IPS DF 19.7 (cell line): ENCODE results near the gene TLN1.
A peak's percentile ranks its signal among the peaks of the same experiment; 100 is the strongest.

Experiments
- DNase-seq: peaks from one replicate; pipeline ENCODE4 v3.0.0-alpha.2; 2013; ENCODE audit warnings: low read depth, low spot score

Gene TLN1

DNA sequence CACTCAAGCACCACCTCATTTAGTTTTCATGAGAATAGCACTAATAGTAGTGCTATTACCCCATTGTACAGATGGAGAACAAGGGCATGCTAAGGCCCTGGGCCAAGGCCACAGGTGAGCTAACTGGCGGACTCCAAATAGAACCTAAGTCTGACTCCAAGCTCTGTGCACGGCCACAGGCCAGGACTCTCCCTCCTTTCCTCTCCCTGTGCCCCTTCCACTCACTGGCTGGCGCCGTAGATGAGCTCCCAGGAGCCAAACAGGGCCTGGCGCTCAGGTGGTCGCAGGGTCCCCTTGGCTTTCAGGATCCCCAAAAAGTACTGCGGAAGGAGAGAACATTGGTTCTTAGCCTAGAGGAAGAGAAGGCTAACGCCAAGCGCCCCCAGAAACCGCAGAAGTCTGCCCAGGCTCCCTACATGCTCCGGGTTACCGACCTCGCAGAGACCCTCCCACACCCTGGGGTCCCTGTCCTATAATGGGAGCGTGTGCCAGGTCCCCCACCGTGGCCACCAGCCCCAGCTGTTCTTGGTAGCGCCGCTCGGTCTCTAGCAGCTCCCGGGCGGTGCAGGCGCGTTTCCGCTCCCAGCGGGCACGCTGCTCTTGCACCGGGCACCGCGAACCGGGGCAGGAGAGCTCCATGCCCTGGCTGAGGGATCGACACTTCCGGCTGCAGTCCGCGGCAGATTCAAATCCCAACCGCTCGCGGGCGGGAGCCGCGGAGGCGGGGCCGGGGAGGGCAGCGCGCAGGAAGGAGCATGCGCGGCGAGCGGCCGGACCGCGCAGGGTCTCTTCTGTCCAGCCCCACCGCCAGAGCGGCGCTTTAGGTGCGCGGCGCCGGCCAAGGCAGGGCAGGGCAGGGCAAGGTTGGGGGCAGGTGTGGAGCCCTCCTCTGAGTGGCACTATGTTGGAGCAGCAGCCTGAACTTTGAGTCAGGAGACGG, 67.2 kb downstream of the TLN1 start, which contains the start of gene ARHGEF39:
Gene ARHGEF39, minus strand, starts transcription at position 665 of the 940 bp plus-strand sequence. Its CDS starts 26 bp downstream, at position 639.
- no peak for DNase-seq

DNA sequence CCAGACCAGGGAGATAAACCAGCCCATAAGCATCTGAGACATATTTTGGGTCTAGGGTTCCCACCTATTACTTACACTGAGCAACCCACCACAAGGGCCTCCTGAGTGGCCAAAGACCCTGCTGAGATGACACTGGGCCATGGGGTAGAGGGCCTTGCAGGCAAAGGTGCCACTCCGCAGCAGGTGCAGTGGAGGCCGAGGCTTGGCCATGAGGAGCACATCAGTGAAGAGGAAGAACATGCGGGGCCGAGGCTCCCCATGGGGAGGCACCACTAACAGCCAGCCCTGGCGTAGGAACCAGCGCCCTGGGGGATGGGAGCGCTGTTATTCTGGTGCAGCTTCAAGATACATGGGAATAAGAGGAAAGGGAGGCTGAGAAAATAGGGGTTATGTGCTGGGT, 69.6 kb downstream of the TLN1 start:
- no peak for DNase-seq

DNA sequence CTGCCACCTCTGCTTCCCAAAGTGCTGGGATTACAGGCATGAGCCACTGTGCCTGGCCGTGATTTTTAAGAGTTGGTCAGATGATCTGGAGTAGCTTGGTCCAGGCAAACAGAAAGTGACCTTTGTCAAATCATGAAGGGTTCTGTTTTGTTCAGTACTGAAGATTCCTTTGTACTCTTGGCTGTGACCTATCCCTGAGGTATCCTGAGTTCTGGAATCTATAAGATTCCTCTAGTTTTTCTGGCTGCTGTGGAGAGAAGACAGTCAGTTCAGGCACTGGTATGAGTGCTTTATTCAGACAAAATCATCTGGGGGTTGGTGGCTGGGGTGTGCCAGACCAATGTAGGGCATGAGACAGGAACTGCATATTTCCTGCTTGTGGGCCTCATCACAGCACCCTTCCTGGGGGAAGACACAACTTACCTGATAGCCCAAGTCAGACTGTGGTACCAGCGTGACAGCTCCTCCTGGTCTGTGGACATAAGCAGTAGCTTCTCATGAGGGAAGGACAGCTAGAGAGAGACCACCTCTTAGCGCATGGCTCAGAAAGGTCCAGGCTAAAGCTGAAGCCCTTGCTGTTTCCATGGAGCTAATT, 70.1 kb downstream of the TLN1 start:
- no peak for DNase-seq

DNA sequence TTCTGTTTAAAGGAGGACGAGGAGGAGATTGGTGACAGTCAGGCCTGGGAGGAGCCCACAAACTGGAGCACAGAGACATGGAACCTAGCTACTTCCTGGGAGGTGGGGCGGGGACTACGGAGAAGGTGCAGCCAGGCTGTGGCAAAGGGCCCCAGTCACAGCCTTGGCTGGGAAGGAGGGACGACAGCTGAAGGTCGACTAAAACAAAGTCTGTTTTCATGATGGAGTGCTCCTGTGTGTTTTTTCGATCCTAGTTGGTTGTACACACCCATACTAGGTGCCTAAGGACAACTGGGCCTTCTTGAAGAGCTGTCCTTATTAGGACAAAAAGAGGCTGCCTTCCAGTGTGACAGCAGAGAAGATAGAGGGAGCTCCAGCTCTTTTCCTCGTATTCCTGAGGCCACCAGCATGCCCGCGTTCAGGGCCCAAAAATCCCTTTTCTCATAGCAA, 71.0 kb downstream of the TLN1 start:
- DNase-seq, result no peak

DNA sequence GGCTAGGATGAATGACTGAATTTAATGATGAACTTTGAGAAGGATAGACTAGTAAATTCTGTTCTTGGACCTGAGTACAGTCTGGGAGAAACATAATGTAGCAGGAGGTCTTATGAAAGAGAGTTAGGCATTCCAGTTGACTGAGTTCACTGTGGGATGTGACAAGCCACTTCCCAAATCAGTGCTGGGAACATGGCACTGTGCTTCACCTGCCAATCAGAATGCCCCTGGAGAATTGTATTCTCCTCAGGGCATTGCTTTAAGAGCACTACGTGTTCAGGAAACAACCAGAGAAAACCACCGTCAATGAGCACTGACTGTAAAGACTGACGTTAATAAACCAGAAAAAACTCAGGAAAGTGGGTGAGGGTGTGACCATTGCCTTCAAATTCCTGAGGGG, 72.7 kb downstream of the TLN1 start:
- DNase-seq, result no peak

DNA sequence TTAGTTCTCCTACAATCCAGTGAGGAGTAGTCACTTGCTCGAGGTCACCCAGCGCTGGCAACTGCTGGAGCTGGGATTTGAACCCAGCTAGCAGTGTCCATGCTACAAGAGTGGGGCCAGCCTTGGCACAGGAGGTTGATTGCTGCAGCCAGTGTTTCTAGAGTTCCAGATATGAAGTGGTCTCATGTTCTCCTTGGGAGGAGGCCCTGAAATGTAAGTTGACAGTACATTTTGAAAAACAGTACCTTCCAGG, 73.1 kb downstream of the TLN1 start:
- no peak for DNase-seq

DNA sequence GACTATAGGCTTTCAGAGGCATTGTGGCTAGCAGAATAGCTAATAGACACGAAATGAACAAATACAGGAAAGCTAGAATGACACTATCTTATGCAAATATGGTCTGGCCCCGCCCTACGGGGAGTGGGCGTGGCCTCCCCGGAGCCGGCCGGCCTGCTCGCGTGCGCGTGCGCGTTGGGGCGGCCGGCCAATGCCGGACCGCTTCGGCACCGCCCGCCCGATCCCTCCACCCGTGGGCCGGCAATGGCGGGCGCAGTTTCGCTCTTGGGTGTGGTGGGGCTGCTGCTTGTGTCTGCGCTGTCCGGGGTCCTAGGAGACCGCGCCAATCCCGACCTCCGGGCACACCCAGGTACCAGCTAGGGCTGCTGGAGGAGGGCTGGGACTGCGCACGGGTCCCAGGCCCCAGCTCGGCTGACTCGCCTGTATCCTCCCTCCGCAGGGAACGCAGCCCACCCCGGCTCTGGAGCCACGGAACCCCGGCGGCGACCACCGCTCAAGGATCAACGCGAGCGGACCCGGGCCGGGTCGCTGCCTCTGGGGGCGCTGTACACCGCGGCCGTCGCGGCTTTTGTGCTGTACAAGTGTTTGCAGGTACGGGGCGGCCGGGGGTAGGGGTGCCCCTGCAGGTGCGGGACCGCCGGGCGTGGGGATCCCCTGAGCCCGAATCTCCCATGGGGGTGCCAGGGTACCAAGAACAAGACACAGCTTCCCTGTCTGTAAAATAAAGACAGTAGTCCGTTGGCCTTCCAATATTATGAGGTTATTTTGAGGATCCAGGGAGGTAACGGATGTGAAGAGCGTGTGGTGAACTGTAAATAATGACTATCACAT, 73.6 kb downstream of the TLN1 start, which contains the start of gene CCDC107:
Gene CCDC107, plus strand, starts transcription at position 156 of the 831 bp plus-strand sequence. Its CDS starts 88 bp downstream, at position 244.
- no peak for DNase-seq

DNA sequence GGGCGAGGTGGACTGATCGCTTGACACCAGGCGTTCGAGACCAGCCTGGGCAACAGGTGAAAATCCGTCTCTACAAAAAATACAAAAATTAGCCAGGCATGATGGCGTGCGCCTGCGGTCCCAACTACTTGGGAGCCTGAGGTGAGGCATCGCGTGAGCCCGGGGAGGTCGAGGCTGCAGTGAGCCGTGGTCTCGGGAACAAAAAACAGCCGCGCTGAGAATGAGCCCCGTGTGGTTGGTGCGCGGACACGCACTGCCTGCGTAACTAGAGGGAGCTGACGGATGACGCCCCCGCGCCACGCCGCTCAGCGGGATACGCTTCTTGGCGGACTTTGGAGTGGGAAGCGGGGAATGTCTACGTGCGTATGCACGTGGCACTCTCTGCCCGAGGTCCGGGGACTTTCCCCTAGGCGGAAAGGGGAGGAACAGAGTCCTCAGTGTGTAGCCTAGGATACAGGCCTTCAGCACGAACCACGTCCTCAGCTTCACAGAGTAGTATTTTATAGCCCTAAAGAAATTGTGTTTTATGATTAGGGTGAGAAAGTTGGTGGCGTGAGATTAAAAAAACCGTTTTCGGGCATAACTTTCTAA, 74.4 kb downstream of the TLN1 start, which contains the start of gene RMRP:
Gene RMRP, minus strand, starts transcription at position 474 of the 591 bp plus-strand sequence.
- peak; percentile 99 for DNase-seq

DNA sequence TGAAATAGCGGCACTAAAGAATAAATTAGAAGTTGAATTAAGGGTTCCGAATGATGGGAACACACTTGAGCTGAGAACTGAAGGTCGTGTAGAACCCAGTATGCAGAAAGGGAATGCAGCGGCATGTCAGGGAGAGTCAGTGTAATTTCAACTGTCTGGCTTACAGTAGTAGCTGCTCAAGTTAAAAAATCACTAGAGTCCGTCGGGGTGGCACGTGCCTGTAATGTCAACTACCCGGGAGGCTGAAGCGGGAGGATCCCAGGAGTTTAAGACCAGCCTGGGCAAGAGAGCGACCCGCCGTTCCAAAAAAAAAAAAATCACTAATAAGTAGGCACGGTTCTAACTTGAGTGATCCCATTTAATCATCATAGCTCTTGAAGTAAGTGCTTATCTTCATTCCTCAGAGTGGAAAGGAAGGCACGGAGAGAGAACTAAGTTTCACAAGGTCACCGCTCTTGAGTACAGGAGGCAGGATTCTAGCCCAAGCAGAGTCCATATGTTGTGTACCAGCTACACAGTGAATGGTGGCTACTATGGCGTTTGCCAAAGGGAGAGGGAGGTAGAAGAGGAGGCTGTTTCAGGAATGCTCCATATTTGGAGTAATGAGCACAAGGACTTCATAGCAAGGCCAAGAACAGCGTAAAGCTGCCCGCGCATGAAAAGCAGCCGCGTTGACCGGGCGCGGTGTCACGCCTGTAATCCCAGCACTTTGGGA, 75.0 kb downstream of the TLN1 start:
- DNase-seq, result no peak

DNA sequence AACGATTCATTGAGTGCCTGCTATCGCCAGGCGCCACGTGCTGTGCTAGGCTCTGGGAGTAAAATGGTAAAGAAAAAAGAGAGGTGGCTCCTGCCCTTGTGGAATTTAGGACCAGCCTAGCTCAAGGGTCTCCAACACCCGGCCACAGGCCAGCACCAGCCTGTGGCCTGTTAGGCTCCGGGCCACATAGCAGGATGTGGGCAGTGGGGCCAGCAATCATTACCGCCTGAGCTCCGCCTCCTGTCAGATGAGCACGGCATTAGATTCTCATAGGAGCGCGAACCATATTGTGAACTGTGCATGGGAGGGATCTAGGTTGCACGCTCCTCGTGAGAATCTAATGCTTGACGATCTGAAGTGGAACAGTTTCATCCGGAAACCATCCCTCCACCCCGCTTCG, 75.6 kb downstream of the TLN1 start:
- no peak for DNase-seq

DNA sequence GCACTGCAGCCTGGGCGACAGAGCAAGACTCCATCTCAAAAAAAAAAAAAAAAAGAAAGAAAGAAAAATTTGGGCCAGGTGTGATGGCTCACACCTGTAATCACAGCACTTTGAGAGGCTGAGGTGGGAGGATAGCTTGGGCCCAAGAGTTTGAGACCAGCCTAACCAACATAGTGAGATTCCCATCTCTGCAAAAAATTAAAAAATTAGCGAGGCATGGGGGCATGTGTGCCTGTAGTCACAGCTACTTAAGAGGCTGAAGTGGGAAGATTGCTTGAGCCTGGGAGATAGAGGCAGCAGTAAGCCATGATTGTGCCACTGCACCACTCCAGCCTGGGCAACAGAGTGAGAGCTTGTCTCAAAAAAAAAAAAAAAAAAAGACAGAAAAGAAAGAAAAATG, 78.4 kb downstream of the TLN1 start:
- DNase-seq, result no peak

DNA sequence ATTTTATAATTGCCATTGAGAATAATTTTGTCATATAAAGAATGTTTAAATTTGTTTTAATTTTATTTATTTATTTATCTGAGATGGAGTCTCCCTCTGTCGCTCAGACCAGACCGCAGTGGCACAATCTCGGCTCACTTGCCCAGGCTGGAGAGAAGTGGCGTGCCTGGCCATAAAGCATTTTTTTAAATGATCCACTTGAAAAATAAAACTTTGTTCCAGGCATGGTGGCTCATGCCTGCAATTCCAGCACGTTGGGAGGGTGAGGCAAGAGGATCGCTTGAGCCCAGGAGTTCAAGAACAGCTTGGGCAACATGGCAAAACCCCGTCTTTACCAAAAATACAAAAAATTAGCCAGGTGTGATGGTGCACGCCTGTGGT, 79.2 kb downstream of the TLN1 start:
- DNase-seq, result no peak

DNA sequence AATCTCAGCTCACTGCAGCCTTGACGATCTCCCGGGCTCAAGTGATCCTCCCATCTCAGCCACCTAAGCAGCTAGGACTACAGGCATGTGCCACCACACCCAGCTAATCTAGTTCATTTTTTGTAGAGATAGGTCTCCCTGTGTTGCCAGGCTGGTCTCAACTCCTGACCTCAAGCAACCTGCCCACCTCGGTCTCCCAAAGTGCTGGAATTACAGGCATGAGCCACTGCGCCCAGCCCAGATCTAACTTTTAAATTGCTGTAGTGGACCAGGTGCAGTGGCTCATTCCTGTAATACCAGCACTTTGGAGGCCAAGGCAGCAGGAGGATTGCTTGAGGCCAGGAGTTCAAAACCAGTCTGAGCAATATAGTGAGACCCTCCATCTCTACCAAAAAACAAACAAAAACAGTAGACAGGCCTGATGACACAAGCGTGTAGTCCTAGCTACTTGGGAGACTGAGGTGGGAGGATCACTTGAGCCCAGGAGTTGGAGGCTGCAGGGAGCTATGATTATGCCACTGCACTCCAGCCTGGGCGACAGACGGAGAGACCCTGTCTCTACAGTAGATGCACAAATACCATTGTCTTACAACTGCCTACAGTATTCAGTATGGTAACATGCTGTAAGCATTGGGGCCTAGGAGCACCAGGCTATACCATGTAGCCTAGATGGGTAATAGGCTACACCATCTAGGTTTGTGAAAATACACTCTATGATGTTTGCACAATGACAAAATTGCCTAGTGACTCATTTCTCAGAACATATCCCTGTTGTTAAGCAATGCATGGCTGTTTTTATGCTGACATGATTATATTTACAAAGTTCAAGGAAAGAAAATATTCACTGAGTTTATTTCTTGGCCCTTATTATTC, 79.8 kb downstream of the TLN1 start:
- DNase-seq, result no peak

DNA sequence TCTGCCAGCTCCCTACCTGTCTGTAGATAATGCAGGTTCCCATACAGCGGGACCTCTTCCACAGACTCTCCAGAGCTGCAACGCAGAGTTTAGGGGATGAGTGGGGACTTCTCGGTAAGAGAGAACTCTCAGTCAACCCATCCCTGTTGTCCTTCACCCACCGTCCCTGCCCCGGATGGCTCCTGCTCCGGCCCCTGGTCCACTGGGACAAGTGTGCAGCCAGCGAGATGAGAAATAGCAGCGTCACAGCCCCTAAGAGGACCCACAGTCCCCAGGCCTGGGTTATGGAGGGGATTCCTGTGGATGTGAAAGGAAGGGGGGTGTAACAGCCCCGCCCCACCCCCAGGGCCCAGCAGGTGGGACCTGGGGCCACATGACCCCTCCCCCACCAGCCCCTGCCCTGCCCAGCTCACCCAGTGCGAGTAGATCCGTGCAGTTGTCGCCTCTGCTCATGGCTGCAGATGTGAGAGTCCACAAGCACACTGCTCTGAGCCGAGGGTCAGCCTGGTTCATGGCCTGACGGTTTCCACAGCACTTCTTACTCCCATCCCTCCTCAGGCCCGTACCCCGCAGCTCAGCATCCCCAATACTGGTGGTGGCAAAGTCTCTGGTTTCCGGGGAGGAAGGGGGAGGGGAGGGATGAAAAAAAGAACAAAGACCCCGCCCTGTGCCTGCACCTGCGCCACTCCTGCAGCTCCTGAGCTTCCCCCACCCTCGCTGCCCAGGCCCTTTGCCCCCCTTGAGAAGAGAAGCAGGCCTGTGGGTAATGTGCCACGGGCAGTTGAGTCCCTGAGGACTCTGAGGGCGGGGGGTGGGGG, 81.4 kb downstream of the TLN1 start, which contains the start of gene SIT1:
Gene SIT1, minus strand, starts transcription at position 591 of the 818 bp plus-strand sequence. Its CDS starts 78 bp downstream, at position 513.
- DNase-seq, result no peak

DNA sequence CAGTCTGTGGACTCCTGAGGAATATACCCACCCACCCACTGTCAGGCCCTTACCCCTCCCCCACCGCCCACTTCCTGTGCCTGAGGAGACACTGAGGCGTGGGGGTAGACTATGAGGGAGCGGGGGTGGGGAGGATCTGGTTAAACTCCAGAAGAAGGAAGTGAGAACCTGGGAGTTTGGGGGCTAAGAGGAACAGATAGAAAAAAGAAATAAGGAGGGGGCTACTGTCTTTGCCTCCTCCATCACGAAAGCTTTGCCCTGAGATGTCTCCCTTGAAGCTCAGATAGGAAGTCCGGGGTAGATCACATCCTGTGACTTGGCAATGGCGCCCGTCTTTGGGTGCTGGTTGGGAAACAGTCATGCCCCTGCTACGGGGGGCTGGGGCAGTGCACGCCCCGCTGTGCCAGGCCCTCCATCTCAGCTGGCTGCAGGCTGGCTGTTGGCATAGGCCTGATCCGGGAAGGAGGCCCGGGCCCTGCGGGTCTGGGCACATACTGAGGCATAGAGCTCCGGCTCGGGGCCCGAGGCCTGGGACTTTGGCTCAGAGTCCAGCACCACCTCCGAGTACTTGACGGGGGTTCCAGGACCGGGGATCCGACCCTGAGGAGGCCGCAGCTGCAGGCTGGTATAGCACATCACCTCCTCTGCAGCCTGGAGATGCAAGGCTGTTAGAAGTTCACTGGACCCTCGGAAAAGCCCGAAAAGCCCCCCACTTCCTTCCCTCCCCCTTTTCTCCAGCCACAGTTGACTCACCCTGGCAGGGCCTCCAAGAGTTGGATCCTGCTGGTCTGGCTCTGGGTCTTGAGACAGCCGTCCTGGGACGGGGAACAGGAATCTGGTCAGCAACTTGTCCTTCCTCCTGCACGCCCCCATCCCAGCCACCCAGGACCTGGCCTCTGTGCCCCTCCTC, 82.3 kb downstream of the TLN1 start:
- no peak for DNase-seq
